T-helper 9 cell (primary cell): Measurements from ENCODE around the gene TMEM201.
A peak's percentile ranks its signal among the peaks of the same experiment; 100 is the strongest.
"Not testable (repeated sequence)": the region's sequence is repeated elsewhere in the genome, so short reads cannot be mapped to it uniquely, and the experiment has no call there.

ENCODE experiments used
- DNase-seq: peaks from one replicate; pipeline ENCODE4 v3.0.0-alpha.2; 2020

TMEM201 gene

DNA sequence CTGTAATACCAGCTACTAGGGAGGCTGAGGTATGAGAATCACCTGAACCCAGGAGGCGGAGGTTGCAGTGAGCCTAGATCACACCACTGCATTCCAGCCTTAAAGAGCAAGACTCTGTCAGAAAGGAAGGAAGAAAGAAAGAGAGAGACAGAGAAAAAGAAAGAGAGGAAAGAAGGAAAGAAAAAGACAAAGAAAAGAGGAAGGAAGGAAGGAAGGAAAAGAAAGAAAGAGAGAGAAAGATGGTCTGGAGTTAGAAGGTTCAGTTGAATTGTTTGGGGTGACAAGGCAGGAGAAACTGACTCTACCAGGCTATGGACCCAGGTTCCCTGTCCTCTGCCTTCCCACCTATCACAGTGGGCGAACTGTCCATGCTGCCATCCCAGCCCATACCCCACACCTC is 35.4 kb downstream of the TMEM201 start:
- no peak for DNase-seq

- not testable (repeated sequence) for DNase-seq
Measured at GRCh38 chr1:9625030-9625429, 36.3 kb downstream of the TMEM201 start.

- no peak for DNase-seq
Measured at GRCh38 chr1:9626201-9626608, 37.5 kb downstream of the TMEM201 start.

GRCh38 chr1:9628541-9629444 is 40.1 kb downstream of the TMEM201 start:
- DNase-seq: peak; percentile 51

- DNase-seq: peak; percentile 55
Measured at GRCh38 chr1:9629445-9630201, 40.9 kb downstream of the TMEM201 start.

GRCh38 chr1:9630331-9631111 is 41.8 kb downstream of the TMEM201 start:
- no peak for DNase-seq

DNA sequence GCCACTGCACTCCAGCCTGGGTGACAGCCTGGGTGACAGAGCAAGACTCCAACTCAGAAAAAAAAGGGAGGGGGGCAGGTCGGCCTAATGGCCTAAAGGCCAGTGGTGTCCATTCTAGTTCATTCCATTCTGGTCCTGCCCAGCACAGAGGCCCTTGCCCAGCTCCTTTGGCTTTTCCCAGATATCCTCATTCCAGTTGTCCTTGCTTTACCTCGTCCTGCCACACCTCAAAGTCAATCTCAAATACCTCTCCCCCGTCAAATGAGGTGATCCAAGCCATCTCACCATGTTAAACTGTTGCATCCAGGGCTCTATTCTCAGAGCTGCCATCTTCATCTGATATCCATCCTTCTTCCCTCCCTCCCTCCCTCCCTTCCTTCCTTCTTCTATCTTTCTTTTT is 42.9 kb downstream of the TMEM201 start:
- no peak for DNase-seq

- DNase-seq: no peak
Measured at GRCh38 chr1:9633493-9633892, 44.8 kb downstream of the TMEM201 start.

- no peak for DNase-seq
Measured at GRCh38 chr1:9634582-9634981, 45.9 kb downstream of the TMEM201 start.

DNA sequence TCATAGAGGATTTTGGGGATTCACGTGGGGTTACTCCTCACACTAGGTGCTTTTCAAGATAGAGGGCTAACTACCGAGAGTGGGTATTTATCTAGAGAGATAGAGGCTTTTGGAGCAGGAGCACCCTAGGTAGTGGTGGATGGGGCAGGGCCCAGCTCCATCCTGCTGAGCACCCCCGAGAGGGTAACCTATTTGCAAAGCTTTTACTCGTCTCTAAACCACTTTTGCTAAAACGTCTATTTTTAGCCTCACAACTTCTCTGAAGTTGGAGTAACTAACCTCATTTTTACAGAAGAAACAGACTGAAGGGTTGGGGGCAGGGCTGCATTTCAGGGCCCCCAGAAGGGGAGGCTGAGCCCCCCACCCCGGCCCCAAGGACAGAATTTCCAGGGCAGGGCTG is 50.5 kb downstream of the TMEM201 start:
- no peak for DNase-seq

- DNase-seq: no peak
Measured at GRCh38 chr1:9643351-9644256, 54.9 kb downstream of the TMEM201 start.

- DNase-seq: no peak
Measured at GRCh38 chr1:9646037-9646436, 57.3 kb downstream of the TMEM201 start.

DNA sequence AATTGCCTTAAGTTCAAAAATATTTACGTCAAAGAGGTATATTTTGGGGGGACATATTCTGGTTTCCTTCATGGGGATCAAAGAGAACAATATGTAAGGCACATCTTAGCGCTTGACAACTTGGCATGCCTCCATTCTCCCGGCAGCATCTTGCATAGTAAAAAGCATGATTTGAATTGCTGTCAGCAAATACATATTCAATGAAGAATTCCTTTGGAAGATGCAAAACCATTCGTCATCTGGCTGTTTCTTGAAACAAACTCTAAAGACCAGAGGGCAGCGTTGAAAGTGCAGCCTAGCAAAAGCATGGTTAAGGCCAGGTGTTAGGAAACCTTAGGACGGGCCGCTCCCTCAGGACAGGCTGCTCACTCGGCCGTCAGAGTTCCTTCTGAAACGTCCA is 59.5 kb downstream of the TMEM201 start:
- DNase-seq: no peak

GRCh38 chr1:9649769-9650168 is 61.1 kb downstream of the TMEM201 start:
- no peak for DNase-seq

DNA sequence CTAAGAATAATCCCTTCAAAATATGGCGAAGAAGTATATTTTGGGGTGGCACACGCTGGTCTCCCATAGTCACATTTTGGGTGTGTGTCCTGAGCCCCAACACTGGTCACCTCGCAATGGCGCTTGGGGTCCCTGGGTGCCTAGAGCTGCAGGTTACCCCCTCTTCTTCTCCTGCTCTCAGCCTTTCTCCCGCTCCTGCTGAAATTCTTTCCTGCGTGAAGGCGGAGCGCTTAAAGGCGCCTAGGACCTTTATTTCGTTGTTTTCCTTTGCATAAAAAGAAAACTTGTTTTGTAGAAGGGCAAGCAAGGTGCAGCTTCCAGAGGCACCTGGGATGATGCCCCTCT is 62.5 kb downstream of the TMEM201 start:
- no peak for DNase-seq

GRCh38 chr1:9651565-9652378 is 63.1 kb downstream of the TMEM201 start, which contains the start of gene PIK3CD:
TSS of gene PIK3CD (plus strand) at chr1:9651731. CDS start at chr1:9710456, 58,725 bp downstream.
- DNase-seq: peak; percentile 34

GRCh38 chr1:9652379-9653209 is 63.9 kb downstream of the TMEM201 start:
- DNase-seq: peak; percentile 67

DNA sequence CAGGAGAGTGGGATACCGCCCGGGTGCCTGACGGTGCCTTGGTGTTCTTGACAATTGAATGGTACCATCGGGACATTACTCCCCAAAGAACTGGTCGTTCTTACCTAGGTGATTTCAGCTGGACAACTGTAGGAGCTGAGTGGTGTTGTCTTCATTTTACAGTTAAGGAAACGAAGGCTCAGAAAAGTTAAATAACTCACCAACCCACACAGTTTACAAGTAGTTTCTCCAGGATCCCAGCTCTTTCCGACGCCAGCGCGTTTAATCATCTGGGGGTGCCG is 64.4 kb downstream of the TMEM201 start:
- no peak for DNase-seq

GRCh38 chr1:9653491-9654050 is 64.9 kb downstream of the TMEM201 start:
- DNase-seq: no peak
